ENCODE results near the gene TTC38. TPM values are rescaled to one million over a fixed set of nuclear protein-coding genes. Genes with fewer than 3 reads are reported as not detected.

The TTC38 gene
- total and polyA plus RNA-seq, 12 donors, result 24.0 to 111 (median 39.7) TPM

DNA sequence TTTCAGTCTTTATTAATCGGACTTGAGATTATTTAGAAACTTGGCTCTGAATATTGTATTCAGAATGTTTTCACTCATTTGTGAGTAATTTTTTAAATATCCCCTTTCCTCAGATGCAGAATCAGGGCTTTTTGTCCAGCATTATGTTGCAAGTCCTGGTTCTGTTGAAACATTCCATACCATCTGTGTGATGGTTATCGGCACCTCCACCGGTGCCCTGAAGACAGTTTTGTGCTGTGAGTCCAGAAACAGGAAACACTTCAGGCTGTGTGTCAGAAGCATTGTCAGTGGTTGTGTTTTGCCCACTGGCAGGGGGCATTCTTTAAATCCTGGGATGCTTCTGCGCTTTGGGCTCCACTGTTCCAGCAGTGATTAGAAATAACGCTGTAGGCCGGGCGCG, 38.1 kb upstream of the TTC38 start:
- Histone ChIP-seq H3K36me3 (replicated peaks in 1 of 2) (peaks cover 0 to 9% of the 10 kb centered on the region in 2 donors), H3K4me3 (no peak overlapping the region), H3K9me3 (replicated peaks in 1 of 3) (no peaks in the 10 kb centered on the region), H3K4me1 (replicated peaks in 1 of 2) (peaks cover 14 to 21% of the 10 kb centered on the region in 2 donors), H3K27me3 (no peaks in the 10 kb centered on the region), H3K27ac (no peak overlapping the region)
- intact Hi-C loops (cut with DNase I), result no loop called here
- TF ChIP-seq, protein P1, sequence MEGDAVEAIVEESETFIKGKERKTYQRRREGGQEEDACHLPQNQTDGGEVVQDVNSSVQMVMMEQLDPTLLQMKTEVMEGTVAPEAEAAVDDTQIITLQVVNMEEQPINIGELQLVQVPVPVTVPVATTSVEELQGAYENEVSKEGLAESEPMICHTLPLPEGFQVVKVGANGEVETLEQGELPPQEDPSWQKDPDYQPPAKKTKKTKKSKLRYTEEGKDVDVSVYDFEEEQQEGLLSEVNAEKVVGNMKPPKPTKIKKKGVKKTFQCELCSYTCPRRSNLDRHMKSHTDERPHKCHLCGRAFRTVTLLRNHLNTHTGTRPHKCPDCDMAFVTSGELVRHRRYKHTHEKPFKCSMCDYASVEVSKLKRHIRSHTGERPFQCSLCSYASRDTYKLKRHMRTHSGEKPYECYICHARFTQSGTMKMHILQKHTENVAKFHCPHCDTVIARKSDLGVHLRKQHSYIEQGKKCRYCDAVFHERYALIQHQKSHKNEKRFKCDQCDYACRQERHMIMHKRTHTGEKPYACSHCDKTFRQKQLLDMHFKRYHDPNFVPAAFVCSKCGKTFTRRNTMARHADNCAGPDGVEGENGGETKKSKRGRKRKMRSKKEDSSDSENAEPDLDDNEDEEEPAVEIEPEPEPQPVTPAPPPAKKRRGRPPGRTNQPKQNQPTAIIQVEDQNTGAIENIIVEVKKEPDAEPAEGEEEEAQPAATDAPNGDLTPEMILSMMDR (IDR thresholded peaks at IDR 0.05), result no peak
- no peak for TF ChIP-seq POLR2A (IDR thresholded peaks at IDR 0.05)
- no peak for DNase-seq
- 89 to 94% (median 91%) methylated on average over 5 to 8 of the region's 8 CpGs for WGBS, 4 donors

DNA sequence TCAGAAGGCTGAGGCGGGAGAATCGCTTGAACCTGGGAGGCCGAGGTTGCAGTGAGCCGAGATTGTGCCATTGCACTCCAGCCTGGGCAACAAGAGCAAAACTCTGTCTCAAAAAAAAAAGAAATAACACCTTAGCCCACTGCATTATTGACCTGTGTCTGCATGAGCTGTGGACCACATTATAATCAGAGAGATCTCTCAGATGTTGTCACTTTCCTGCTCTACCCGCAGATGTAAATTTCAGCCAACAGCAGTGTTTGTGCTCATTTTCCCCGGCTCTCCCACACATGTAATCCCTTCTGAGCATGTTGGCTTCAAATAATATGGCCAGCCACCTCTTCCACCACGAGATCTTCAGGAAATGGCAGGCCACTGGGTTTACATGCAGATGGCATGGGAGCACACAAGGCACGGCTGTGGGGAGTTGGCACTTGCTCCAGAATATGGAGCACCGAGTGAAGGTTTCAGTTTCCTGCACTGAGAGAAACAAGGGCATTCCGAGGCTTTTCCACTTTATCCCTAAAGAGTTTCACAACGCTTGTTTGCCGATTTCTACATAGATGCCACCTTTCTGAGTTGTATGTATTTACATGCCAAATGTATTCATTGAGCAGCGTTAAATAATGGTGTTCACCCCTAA, 37.4 kb upstream of the TTC38 start:
- intact Hi-C loops (cut with DNase I), result no loop called here
- H3K27ac ChIP-seq, result no peak overlapping the region
- 91 to 92% (median 91%) methylated on average over 13 of the region's 13 CpGs for WGBS, 4 donors

DNA sequence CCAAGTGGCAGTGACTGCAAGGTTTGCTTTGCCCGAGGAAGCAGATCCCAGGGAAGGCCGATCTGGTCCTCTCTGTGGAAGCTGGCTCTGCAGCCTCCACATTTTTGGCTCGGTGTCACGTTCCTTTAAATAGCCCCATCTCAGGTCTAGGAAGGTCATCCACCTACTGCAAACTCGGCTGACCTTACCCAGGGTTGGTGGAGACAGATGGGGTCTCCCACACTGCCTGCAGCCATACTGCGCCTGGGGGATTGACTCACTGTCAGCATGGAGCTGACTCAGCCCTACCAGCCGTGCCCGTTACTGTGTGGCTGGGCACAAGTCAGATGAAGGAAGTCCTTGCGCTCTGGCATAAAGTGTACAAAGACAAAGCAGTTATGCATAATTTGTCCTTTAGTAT, 34.6 kb upstream of the TTC38 start:
- no peaks in the 10 kb centered on the region for H3K27me3 ChIP-seq
- no peaks in the 10 kb centered on the region for H3K9me3 ChIP-seq (replicated peaks in 1 of 3)
- DNase-seq, result peak; percentile 83 to 95 (median 91)
- 15 to 25% (median 19%) methylated on average over 6 to 9 of the region's 9 CpGs for WGBS, 4 donors
- no peak overlapping the region for H3K4me3 ChIP-seq
- H3K27ac ChIP-seq, result peak overlapping the region in 3 of 5 donors; percentile 70 to 82 (median 80)
- peaks cover 0 to 27% of the 10 kb centered on the region in 2 donors for H3K36me3 ChIP-seq (replicated peaks in 1 of 2)
- TF ChIP-seq POLR2A (IDR thresholded peaks at IDR 0.05), result peak in 1 of 2 donors; percentile 70
- TF ChIP-seq, protein P1 (IDR thresholded peaks at IDR 0.05), result no peak
- H3K4me1 ChIP-seq (replicated peaks in 1 of 2), result peaks cover 10 to 17% of the 10 kb centered on the region in 2 donors
- intact Hi-C loops (cut with DNase I), result no loop called here

More for the DNA sequence above, 37.4 kb upstream of the TTC38 start:
- H3K4me3 ChIP-seq, result no peak overlapping the region
- DNase-seq, result peak in 1 of 7 donors; percentile 4
- no peaks in the 10 kb centered on the region for H3K9me3 ChIP-seq (replicated peaks in 1 of 3)
- H3K27me3 ChIP-seq, result no peaks in the 10 kb centered on the region
- H3K4me1 ChIP-seq (replicated peaks in 1 of 2), result peaks cover 10 to 17% of the 10 kb centered on the region in 2 donors
- TF ChIP-seq, protein P1 (IDR thresholded peaks at IDR 0.05), result no peak
- no peak for TF ChIP-seq POLR2A (IDR thresholded peaks at IDR 0.05)
- H3K36me3 ChIP-seq (replicated peaks in 1 of 2), result peaks cover 0 to 13% of the 10 kb centered on the region in 2 donors

DNA sequence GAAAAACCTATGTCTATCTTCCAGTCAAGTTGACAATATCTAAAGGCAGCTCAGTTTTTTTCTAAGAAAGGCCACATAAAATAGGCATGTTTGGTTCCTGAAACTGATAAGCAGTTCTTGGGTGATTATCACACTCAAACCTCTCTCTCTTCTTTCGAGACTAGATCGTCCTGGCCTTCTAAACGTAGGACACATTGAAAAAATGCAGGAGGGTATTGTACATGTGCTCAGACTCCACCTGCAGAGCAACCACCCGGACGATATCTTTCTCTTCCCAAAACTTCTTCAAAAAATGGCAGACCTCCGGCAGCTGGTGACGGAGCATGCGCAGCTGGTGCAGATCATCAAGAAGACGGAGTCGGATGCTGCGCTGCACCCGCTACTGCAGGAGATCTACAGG, 32.8 kb upstream of the TTC38 start:
- Histone ChIP-seq H3K27ac (no peak overlapping the region), H3K9me3 (replicated peaks in 1 of 3) (no peaks in the 10 kb centered on the region), H3K4me1 (replicated peaks in 1 of 2) (peaks cover 10 to 17% of the 10 kb centered on the region in 2 donors), H3K27me3 (no peaks in the 10 kb centered on the region), H3K4me3 (no peak overlapping the region), H3K36me3 (replicated peaks in 1 of 2) (peaks cover 0 to 36% of the 10 kb centered on the region in 2 donors)
- intact Hi-C loops (cut with DNase I), result no loop called here
- WGBS, 4 donors, result 94 to 95% (median 95%) methylated on average over 12 of the region's 12 CpGs
- no peak for DNase-seq
- TF ChIP-seq, protein P1 (IDR thresholded peaks at IDR 0.05), result no peak
- TF ChIP-seq POLR2A (IDR thresholded peaks at IDR 0.05), result no peak
